ENCODE results near the gene GPR21. TPM values are rescaled to one million over a fixed set of nuclear protein-coding genes. Genes with fewer than 3 reads are reported as not detected.

Gene GPR21
- total RNA-seq: 12.1 TPM

GRCh38 chr9:123033352-123033751, at the start of gene GPR21:
Gene GPR21 (plus strand): TSS chr9:123033667. CDS start chr9:123034567, 900 bp downstream.
- DNase-seq (ENCODE audit: low read depth in 2 of 3, low spot score in 2 of 3): no peak

GRCh38 chr9:122986010-122986409, 47.5 kb upstream of the GPR21 start:
- DNase-seq (ENCODE audit: low read depth in 2 of 3, low spot score in 2 of 3): no peak

- no peak for DNase-seq (ENCODE audit: low read depth in 2 of 3, low spot score in 2 of 3)
These were observed 45.3 kb upstream of the GPR21 start for GRCh38 chr9:122988141-122988540.

GRCh38 chr9:122988920-122989621, 44.4 kb upstream of the GPR21 start:
- DNase-seq (ENCODE audit: low read depth in 2 of 3, low spot score in 2 of 3): peak in 2 of 3 donors; percentile 50 to 72

GRCh38 chr9:122991370-122991830, 42.1 kb upstream of the GPR21 start:
- DNase-seq (ENCODE audit: low read depth in 2 of 3, low spot score in 2 of 3): peak in 2 of 3 donors; percentile 83 to 86

- DNase-seq (ENCODE audit: low read depth in 2 of 3, low spot score in 2 of 3): no peak
These were observed 36.9 kb upstream of the GPR21 start for GRCh38 chr9:122996586-122996985.

- DNase-seq (ENCODE audit: low read depth in 2 of 3, low spot score in 2 of 3): no peak
These were observed 35.0 kb upstream of the GPR21 start for GRCh38 chr9:122998448-122998847.

GRCh38 chr9:123000371-123001068, 32.9 kb upstream of the GPR21 start:
- DNase-seq (ENCODE audit: low read depth in 2 of 3, low spot score in 2 of 3): no peak

- peak in 2 of 3 donors; percentile 15 to 24 for DNase-seq (ENCODE audit: low read depth in 2 of 3, low spot score in 2 of 3)
These were observed 30.7 kb upstream of the GPR21 start for GRCh38 chr9:123002754-123003153.

- no peak for DNase-seq (ENCODE audit: low read depth in 2 of 3, low spot score in 2 of 3)
These were observed 30.0 kb upstream of the GPR21 start for GRCh38 chr9:123003466-123003865.

GRCh38 chr9:123005964-123006363, 27.5 kb upstream of the GPR21 start:
- no peak for DNase-seq (ENCODE audit: low read depth in 2 of 3, low spot score in 2 of 3)

- no peak for DNase-seq (ENCODE audit: low read depth in 2 of 3, low spot score in 2 of 3)
These were observed 26.2 kb upstream of the GPR21 start for GRCh38 chr9:123007269-123007668.

GRCh38 chr9:123008909-123009308, 24.6 kb upstream of the GPR21 start:
- DNase-seq (ENCODE audit: low read depth in 2 of 3, low spot score in 2 of 3): no peak

- no peak for DNase-seq (ENCODE audit: low read depth in 2 of 3, low spot score in 2 of 3)
These were observed 22.1 kb upstream of the GPR21 start for GRCh38 chr9:123011380-123011779.

GRCh38 chr9:123011878-123012528, 21.5 kb upstream of the GPR21 start:
- DNase-seq (ENCODE audit: low read depth in 2 of 3, low spot score in 2 of 3): no peak

GRCh38 chr9:123016631-123017030, 16.8 kb upstream of the GPR21 start:
- no peak for DNase-seq (ENCODE audit: low read depth in 2 of 3, low spot score in 2 of 3)

GRCh38 chr9:123020796-123021195, 12.7 kb upstream of the GPR21 start:
- DNase-seq (ENCODE audit: low read depth in 2 of 3, low spot score in 2 of 3): no peak

- DNase-seq (ENCODE audit: low read depth in 2 of 3, low spot score in 2 of 3): no peak
These were observed 7.0 kb upstream of the GPR21 start for GRCh38 chr9:123026425-123026824.

- DNase-seq (ENCODE audit: low read depth in 2 of 3, low spot score in 2 of 3): no peak
These were observed 6.0 kb upstream of the GPR21 start for GRCh38 chr9:123027517-123027916.

GRCh38 chr9:123028136-123028535, 5.3 kb upstream of the GPR21 start:
- peak in 1 of 3 donors; percentile 43 for DNase-seq (ENCODE audit: low read depth in 2 of 3, low spot score in 2 of 3)

GRCh38 chr9:123028973-123029372, 4.5 kb upstream of the GPR21 start:
- DNase-seq (ENCODE audit: low read depth in 2 of 3, low spot score in 2 of 3): no peak

GRCh38 chr9:123031963-123032362, 1.5 kb upstream of the GPR21 start:
- no peak for DNase-seq (ENCODE audit: low read depth in 2 of 3, low spot score in 2 of 3)
